Naive thymus-derived CD8-positive, alpha-beta T cell (primary cell): ENCODE data around the gene SLC8A2. TPM values are rescaled to one million over a fixed set of nuclear protein-coding genes. Genes with fewer than 3 reads are reported as not detected.

Source experiments
- ATAC-seq, 2 donors: fragments of 150-1000 bp; cut with Tn5 transposase in 1 of 2; sonication (Bioruptor Pico), chemical (Tn5 transposase) in 1 of 2; 1 replicate in 1 of 2; 2 replicates in 1 of 2; pipeline ENCODE4 v1.10.0; 2021; ENCODE audit warnings: mild to moderate bottlenecking in 2 of 2, moderate library complexity in 2 of 2
- POLR2A ChIA-PET: fragments of 350-600 bp; sonication (Branson Sonifier 250); formaldehyde crosslinking; loops from one replicate; lab custom pipeline; 2021; ENCODE audit warnings: antibody characterized with exemption; lab: Charles Lee
- DNase-seq, 10 donors: peaks; one replicate each; pipeline versions ENCODE4 v3.0.0 to v3.0.0-alpha.2; 2020 to 2022
- H3K27ac Mint-ChIP-seq, 10 donors: one replicate each; pipeline ENCODE4 v1.8.0; 2020 to 2022; ENCODE audit warnings: mild to moderate bottlenecking in 10 of 10, mixed read lengths in 10 of 10, moderate library complexity in 4 of 10, inconsistent platforms in 1 of 10
- H3K27me3 Mint-ChIP-seq, 5 donors: one replicate each; pipeline ENCODE4 v1.8.0; 2021 to 2022; ENCODE audit warnings: mixed read lengths in 5 of 5
- H3K36me3 Mint-ChIP-seq, 3 donors: one replicate each; pipeline ENCODE4 v1.8.0; 2020 to 2022; ENCODE audit warnings: mixed read lengths in 3 of 3, mild to moderate bottlenecking in 2 of 3, inconsistent platforms in 1 of 3
- H3K4me1 Mint-ChIP-seq, 4 donors: one replicate each; pipeline ENCODE4 v1.8.0; 2021 to 2022; ENCODE audit warnings: mixed read lengths in 4 of 4
- H3K4me3 Mint-ChIP-seq, 10 donors: one replicate each; pipeline ENCODE4 v1.8.0; 2020 to 2022; ENCODE audit warnings: mild to moderate bottlenecking in 10 of 10, mixed read lengths in 10 of 10, moderate library complexity in 6 of 10, inconsistent platforms in 1 of 10
- H3K9me3 Mint-ChIP-seq, 9 donors: one replicate each; pipeline ENCODE4 v1.8.0; 2020 to 2022; ENCODE audit warnings: mixed read lengths in 9 of 9, mild to moderate bottlenecking in 3 of 9, inconsistent platforms in 1 of 9, moderate library complexity in 1 of 9
- polyA plus RNA-seq, 3 donors: library from polyadenylated mRNA; unstranded; fragments of 300-500 nt; fragmentation: Illumina TruSeq; gene quantifications; one replicate each; pipeline ENCODE4 v1.2.3, GENCODE V29; 2021
- total RNA-seq, 8 experiments: library from RNA in 2 of 8; stranded (reverse) in 2 of 8; gene quantifications; one replicate each; pipeline ENCODE4 v1.2.3 and lab custom pipeline; 2021 to 2026

Gene SLC8A2
- total and polyA plus RNA-seq, 5 experiments from 2014 or later, result 0.02 to 0.42 (median 0.12) TPM; not detected in 2

GRCh38 chr19:47483200-47483599, 11.5 kb upstream of the SLC8A2 start:
- Mint-ChIP-seq H3K4me1 (peaks cover 22 to 55% (median 45%) of the 10 kb centered on the region in 4 donors), H3K36me3 (peaks cover 0 to 2% (median 0%) of the 10 kb centered on the region in 3 donors), H3K4me3 (peak overlapping the region in 9 of 10 donors; percentile 64 to 99 (median 97)), H3K9me3 (no peaks in the 10 kb centered on the region), H3K27ac (peak overlapping the region in 5 of 10 donors; percentile 43 to 99 (median 98)), H3K27me3 (no peaks in the 10 kb centered on the region)
- ATAC-seq (no peak), DNase-seq (peak in 1 of 10 donors; percentile 60)
- POLR2A ChIA-PET, result interaction anchor here (0.5 to 3.3 kb wide), 10 partner anchors 9 to 316 kb away, joined by 3 to 19 read pairs (median 4); partner anchors contain the start of genes BICRA, CCDC9, NAPA and NOP53

GRCh38 chr19:47481460-47482052, 9.9 kb upstream of the SLC8A2 start:
- Mint-ChIP-seq H3K27ac (no peak overlapping the region), H3K9me3 (no peaks in the 10 kb centered on the region), H3K36me3 (no peaks in the 10 kb centered on the region), H3K4me1 (peaks cover 14 to 39% (median 32%) of the 10 kb centered on the region in 4 donors), H3K4me3 (peak overlapping the region in 2 of 10 donors; percentile 18 to 40), H3K27me3 (no peaks in the 10 kb centered on the region)
- ATAC-seq, result no peak
- POLR2A ChIA-PET, result no interaction called here
- no peak for DNase-seq

DNA sequence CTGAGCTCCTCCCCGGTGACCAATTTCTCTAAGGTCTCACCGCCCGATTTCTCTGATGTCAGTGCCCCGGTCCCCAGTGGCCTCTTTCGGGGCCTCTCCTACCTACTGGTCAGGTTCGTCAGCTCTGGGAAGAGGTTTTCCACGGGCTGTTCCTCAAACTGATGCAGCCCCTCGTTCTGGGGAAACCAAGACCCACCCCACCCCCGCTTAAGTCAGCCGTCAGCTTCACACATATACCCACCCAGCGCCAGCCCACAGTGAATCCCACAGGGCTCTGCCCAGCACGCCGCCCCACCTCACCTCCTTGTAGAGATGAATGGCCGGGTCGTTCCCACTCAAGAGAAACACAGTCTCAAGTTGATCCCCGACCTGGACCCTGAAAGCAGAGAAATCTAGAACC, 9.0 kb upstream of the SLC8A2 start:
- Mint-ChIP-seq H3K4me3 (no peak overlapping the region), H3K27ac (peak overlapping the region in 1 of 10 donors; percentile 67), H3K27me3 (no peaks in the 10 kb centered on the region), H3K4me1 (peaks cover 14 to 34% (median 24%) of the 10 kb centered on the region in 4 donors), H3K9me3 (no peaks in the 10 kb centered on the region), H3K36me3 (no peaks in the 10 kb centered on the region)
- ATAC-seq, result no peak
- DNase-seq, result no peak
- POLR2A ChIA-PET, result no interaction called here

GRCh38 chr19:47479701-47480503, 8.2 kb upstream of the SLC8A2 start:
- POLR2A ChIA-PET, result interaction anchor here (0.6 kb wide), 1 partner anchor 36 kb away, joined by 3 read pairs; no protein-coding TSS in a partner anchor
- DNase-seq, result no peak
- Mint-ChIP-seq H3K4me1 (peaks cover 6 to 26% (median 16%) of the 10 kb centered on the region in 4 donors), H3K9me3 (no peaks in the 10 kb centered on the region), H3K36me3 (peaks cover 0 to 3% (median under 1%) of the 10 kb centered on the region in 3 donors), H3K27ac (no peak overlapping the region), H3K27me3 (peaks cover 0 to 7% (median under 1%) of the 10 kb centered on the region in 5 donors), H3K4me3 (no peak overlapping the region)
- ATAC-seq, result no peak

GRCh38 chr19:47476438-47476972, 4.8 kb upstream of the SLC8A2 start:
- H3K4me1 Mint-ChIP-seq, result peaks cover 2 to 15% (median 8%) of the 10 kb centered on the region in 4 donors
- H3K4me3 Mint-ChIP-seq, result no peak overlapping the region
- H3K27me3 Mint-ChIP-seq, result peaks cover 7 to 35% (median 12%) of the 10 kb centered on the region in 5 donors
- no peaks in the 10 kb centered on the region for H3K9me3 Mint-ChIP-seq
- DNase-seq (no peak), ATAC-seq (no peak)
- peaks cover 0 to 3% (median 3%) of the 10 kb centered on the region in 3 donors for H3K36me3 Mint-ChIP-seq
- POLR2A ChIA-PET, result interaction anchor here (0.7 kb wide), 2 partner anchors 108 to 225 kb away, joined by 4 to 5 read pairs; no protein-coding TSS in a partner anchor
- no peak overlapping the region for H3K27ac Mint-ChIP-seq

DNA sequence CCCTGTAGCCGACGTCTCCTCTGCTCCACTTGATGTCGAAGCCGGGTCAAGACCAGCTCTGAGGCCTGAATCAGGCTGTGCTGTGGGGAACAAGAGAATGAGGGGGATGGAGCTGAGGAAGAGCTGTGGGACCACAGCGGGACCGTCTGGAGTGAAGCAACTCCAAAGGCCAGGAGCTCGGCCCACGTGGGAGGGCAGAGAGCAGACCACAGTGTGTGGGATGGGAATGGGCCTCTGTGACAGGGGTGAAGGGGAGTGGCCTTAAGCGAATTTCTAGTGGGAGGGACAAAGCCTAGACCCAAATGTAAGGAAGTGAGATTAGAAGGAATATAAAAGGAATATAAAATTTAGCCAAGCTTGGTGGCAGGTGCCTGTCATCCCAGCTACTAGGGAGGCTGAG, 3.8 kb upstream of the SLC8A2 start:
- Mint-ChIP-seq H3K4me3 (no peak overlapping the region), H3K36me3 (peaks cover 0 to 6% (median 3%) of the 10 kb centered on the region in 3 donors), H3K27ac (peak overlapping the region in 1 of 10 donors; percentile 28), H3K27me3 (peaks cover 12 to 46% (median 21%) of the 10 kb centered on the region in 5 donors), H3K4me1 (peaks cover 8 to 21% (median 11%) of the 10 kb centered on the region in 4 donors), H3K9me3 (no peaks in the 10 kb centered on the region)
- POLR2A ChIA-PET, result no interaction called here
- ATAC-seq, result no peak
- DNase-seq, result no peak

GRCh38 chr19:47473336-47473735, 1.6 kb upstream of the SLC8A2 start:
- H3K4me3 Mint-ChIP-seq, result no peak overlapping the region
- POLR2A ChIA-PET, result interaction anchor here (0.6 kb wide), 1 partner anchor 1477 kb away, joined by 5 read pairs; no protein-coding TSS in a partner anchor

GRCh38 chr19:47471381-47471732, 336 bp downstream of the SLC8A2 start:
- POLR2A ChIA-PET, result no interaction called here
- ATAC-seq (peak in 1 of 2 donors; percentile 16), DNase-seq (no peak)
- H3K9me3 Mint-ChIP-seq, result no peaks in the 10 kb centered on the region
- H3K36me3 Mint-ChIP-seq, result peaks cover 0 to 6% (median 3%) of the 10 kb centered on the region in 3 donors
- H3K27ac Mint-ChIP-seq, result peak overlapping the region in 3 of 10 donors; percentile 47 to 70 (median 67)
- peaks cover 27 to 74% (median 45%) of the 10 kb centered on the region in 5 donors for H3K27me3 Mint-ChIP-seq
- H3K4me1 Mint-ChIP-seq, result peaks cover 8 to 23% (median 15%) of the 10 kb centered on the region in 4 donors
- peak overlapping the region in 7 of 10 donors; percentile 37 to 75 (median 53) for H3K4me3 Mint-ChIP-seq

More at GRCh38 chr19:47473336-47473735, 1.6 kb upstream of the SLC8A2 start:
- ATAC-seq (no peak), DNase-seq (no peak)
- Mint-ChIP-seq H3K27me3 (peaks cover 22 to 66% (median 38%) of the 10 kb centered on the region in 5 donors), H3K36me3 (peaks cover 0 to 6% (median 3%) of the 10 kb centered on the region in 3 donors), H3K4me1 (peaks cover 8 to 23% (median 14%) of the 10 kb centered on the region in 4 donors), H3K27ac (no peak overlapping the region), H3K9me3 (no peaks in the 10 kb centered on the region)

DNA sequence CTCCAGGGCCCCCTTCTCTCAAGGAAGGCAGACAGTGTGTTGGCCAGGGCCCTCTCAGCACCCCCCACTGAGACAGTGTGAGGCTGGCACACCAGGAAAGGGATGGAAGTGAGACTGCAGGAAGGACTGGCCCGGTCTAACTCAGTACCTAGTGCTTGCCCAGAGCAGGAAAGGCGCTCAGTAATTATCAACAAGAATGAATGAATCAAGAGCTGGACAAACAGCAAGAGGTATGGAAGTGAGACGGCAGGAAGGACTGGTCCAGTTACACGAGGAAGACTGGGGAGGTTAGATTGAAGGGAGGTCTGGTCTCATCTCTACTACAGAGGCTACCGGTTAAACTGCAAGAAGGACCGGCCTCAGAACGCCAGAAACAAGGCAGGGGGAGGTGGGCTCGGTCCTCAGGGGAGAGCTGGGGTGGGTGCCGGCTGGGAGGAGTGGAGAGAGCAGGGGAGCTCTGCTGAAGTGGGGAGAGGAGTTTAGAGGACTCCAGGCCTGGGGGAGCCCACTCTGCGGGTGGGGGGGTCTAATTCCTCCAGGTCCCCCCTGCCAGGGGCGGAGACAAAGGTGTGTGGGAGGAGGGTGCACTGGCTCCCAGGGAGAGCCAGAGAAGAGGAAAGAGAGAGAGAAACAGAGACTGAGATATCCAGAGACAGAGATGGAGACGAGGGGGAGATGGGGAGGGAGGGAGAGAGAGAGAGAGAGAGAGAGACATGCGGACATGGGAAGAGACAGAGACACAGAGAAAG, 1.1 kb downstream of the SLC8A2 start:
- Mint-ChIP-seq H3K9me3 (no peaks in the 10 kb centered on the region), H3K36me3 (peaks cover 0 to 6% (median 3%) of the 10 kb centered on the region in 3 donors), H3K27me3 (peaks cover 27 to 76% (median 45%) of the 10 kb centered on the region in 5 donors), H3K4me3 (peak overlapping the region in 9 of 10 donors; percentile 27 to 75 (median 41)), H3K27ac (peak overlapping the region in 3 of 10 donors; percentile 28 to 70 (median 53)), H3K4me1 (peaks cover 8 to 23% (median 15%) of the 10 kb centered on the region in 4 donors)
- DNase-seq, result no peak
- no peak for ATAC-seq
- POLR2A ChIA-PET, result interaction anchor here (1.1 kb wide), 1 partner anchor 422 kb away, joined by 3 read pairs; the partner anchor contains the start of gene TMEM160

DNA sequence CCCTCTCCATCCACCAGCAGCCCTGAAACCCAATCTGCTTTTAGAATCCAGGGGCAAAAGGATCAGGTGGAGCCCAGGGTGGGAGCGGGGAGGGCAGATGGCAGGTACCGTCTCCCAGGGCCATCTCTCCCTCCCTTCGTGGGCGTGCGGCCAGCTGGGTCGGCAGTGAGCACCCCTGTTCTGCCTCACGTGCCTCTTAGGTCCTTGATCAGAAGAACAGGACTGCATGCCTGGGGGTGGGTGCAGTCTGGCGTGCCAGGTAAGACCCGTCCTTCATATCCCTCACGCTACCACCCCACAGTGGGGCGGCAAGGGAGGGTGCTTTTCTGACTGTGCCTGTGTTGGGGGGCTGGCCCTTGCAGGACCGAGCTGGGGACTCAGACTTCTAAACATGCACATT, 2.0 kb downstream of the SLC8A2 start:
- POLR2A ChIA-PET, result interaction anchor here (1.1 kb wide), 1 partner anchor 421 kb away, joined by 3 read pairs; the partner anchor contains the start of gene TMEM160
- Mint-ChIP-seq H3K4me1 (peaks cover 8 to 23% (median 15%) of the 10 kb centered on the region in 4 donors), H3K36me3 (peaks cover 0 to 3% (median under 1%) of the 10 kb centered on the region in 3 donors), H3K9me3 (no peaks in the 10 kb centered on the region), H3K27me3 (peaks cover 26 to 83% (median 46%) of the 10 kb centered on the region in 5 donors), H3K4me3 (no peak overlapping the region), H3K27ac (peak overlapping the region in 1 of 10 donors; percentile 3)
- ATAC-seq (no peak), DNase-seq (no peak)

GRCh38 chr19:47469363-47469700, 2.4 kb downstream of the SLC8A2 start:
- ATAC-seq (no peak), DNase-seq (no peak)
- POLR2A ChIA-PET, result no interaction called here
- no peak overlapping the region for H3K4me3 Mint-ChIP-seq
- peaks cover 8 to 23% (median 15%) of the 10 kb centered on the region in 4 donors for H3K4me1 Mint-ChIP-seq
- peaks cover 26 to 81% (median 46%) of the 10 kb centered on the region in 5 donors for H3K27me3 Mint-ChIP-seq
- H3K9me3 Mint-ChIP-seq, result no peaks in the 10 kb centered on the region
- H3K27ac Mint-ChIP-seq, result no peak overlapping the region
- peaks cover 0 to 3% (median 0%) of the 10 kb centered on the region in 3 donors for H3K36me3 Mint-ChIP-seq
